ENCODE measurements around the gene MINDY2.

GRCh38 chr15:58862326-58862725 lies 91.2 kb downstream of the MINDY2 start:
- TF ChIP-seq CTCF (IDR thresholded peaks at IDR 0.05) (no peak), POLR2AphosphoS5 (IDR thresholded peaks at IDR 0.05; ENCODE audit: low read depth, low read length) (no peak), REST (IDR thresholded peaks at IDR 0.05; ENCODE audit: insufficient read depth in 1 of 2, low read depth in 2 of 2, low read length in 1 of 2) (no peak), SIN3A (IDR thresholded peaks at IDR 0.05; ENCODE audit: borderline replicate concordance, insufficient read depth, low read depth, low read length) (no peak), TCF7L2 (IDR thresholded peaks at IDR 0.05; ENCODE audit: low read depth, low read length) (no peak)
